ENCODE data around the gene PLEKHO2. TPM values are rescaled to one million over a fixed set of nuclear protein-coding genes. Genes with fewer than 3 reads are reported as not detected.

Gene PLEKHO2
- total RNA-seq, 4 donors from 2014 or later, result 2.0 to 5.4 (median 3.3) TPM

- Histone ChIP-seq H3K27me3 (peaks cover 0 to 5% (median 4%) of the 10 kb centered on the region in 3 donors), H3K4me3 (no peak overlapping the region), H3K9me3 (no peaks in the 10 kb centered on the region), H3K4me1 (no peaks in the 10 kb centered on the region), H3K36me3 (no peaks in the 10 kb centered on the region), H3K27ac (no peak overlapping the region)
- ATAC-seq, result no peak
- intact Hi-C loops (cut with DNase I; ENCODE audit: low total_unique reads), result no loop called here
- in situ Hi-C loops (cut with MboI; ENCODE audit: low sequenced_read_pairs in 4 of 4), result loop anchor here in 3 of 4 donors (10.0 to 25.0 kb wide), 2 partner anchors 167 to 169 kb away; no protein-coding TSS in a partner anchor
- TF ChIP-seq CTCF (IDR thresholded peaks at IDR 0.05 in 4 of 5, conservative IDR thresholded peaks at IDR 0.05 in 1 of 5) (no peak), POLR2A (IDR thresholded peaks at IDR 0.05) (no peak)
- DNase-seq, result no peak
Observed at GRCh38 chr15:64904189-64904588, 62.5 kb downstream of the PLEKHO2 start.

GRCh38 chr15:64905119-64905831, 63.6 kb downstream of the PLEKHO2 start:
- ATAC-seq (peak; percentile 66 to 70), DNase-seq (peak; percentile 35 to 43)
- intact Hi-C loops (cut with DNase I; ENCODE audit: low total_unique reads) (loop anchor here (1.0 kb wide), 1 partner anchor 174 kb away; no protein-coding TSS in a partner anchor), in situ Hi-C loops (cut with MboI; ENCODE audit: low sequenced_read_pairs in 4 of 4) (loop anchor here (5.0 to 25.0 kb wide), 3 partner anchors 168 to 173 kb away; no protein-coding TSS in a partner anchor)
- H3K27me3 ChIP-seq, result peaks cover 6 to 11% (median 9%) of the 10 kb centered on the region in 3 donors
- no peaks in the 10 kb centered on the region for H3K4me1 ChIP-seq
- peak overlapping the region in 2 of 4 donors; percentile 11 to 35 for H3K4me3 ChIP-seq
- H3K36me3 ChIP-seq, result no peaks in the 10 kb centered on the region
- TF ChIP-seq CTCF (IDR thresholded peaks at IDR 0.05 in 4 of 5, conservative IDR thresholded peaks at IDR 0.05 in 1 of 5) (peak; percentile 69 to 86 (median 76)), POLR2A (IDR thresholded peaks at IDR 0.05) (no peak)
- no peak overlapping the region for H3K27ac ChIP-seq
- H3K9me3 ChIP-seq, result no peaks in the 10 kb centered on the region

- H3K4me1 ChIP-seq, result no peaks in the 10 kb centered on the region
- DNase-seq, result no peak
- H3K9me3 ChIP-seq, result no peaks in the 10 kb centered on the region
- H3K27ac ChIP-seq, result no peak overlapping the region
- ATAC-seq, result no peak
- no peak overlapping the region for H3K4me3 ChIP-seq
- intact Hi-C loops (cut with DNase I; ENCODE audit: low total_unique reads), result loop anchor here (1.0 kb wide), 1 partner anchor 175 kb away; no protein-coding TSS in a partner anchor
- TF ChIP-seq CTCF (IDR thresholded peaks at IDR 0.05 in 4 of 5, conservative IDR thresholded peaks at IDR 0.05 in 1 of 5) (no peak), POLR2A (IDR thresholded peaks at IDR 0.05) (no peak)
- H3K36me3 ChIP-seq, result no peaks in the 10 kb centered on the region
- peaks cover 8 to 17% (median 9%) of the 10 kb centered on the region in 3 donors for H3K27me3 ChIP-seq
- in situ Hi-C loops (cut with MboI; ENCODE audit: low sequenced_read_pairs in 4 of 4), result loop anchor here (5.0 to 25.0 kb wide), 3 partner anchors 169 to 174 kb away; no protein-coding TSS in a partner anchor
Observed at GRCh38 chr15:64905941-64906340, 64.2 kb downstream of the PLEKHO2 start.

DNA sequence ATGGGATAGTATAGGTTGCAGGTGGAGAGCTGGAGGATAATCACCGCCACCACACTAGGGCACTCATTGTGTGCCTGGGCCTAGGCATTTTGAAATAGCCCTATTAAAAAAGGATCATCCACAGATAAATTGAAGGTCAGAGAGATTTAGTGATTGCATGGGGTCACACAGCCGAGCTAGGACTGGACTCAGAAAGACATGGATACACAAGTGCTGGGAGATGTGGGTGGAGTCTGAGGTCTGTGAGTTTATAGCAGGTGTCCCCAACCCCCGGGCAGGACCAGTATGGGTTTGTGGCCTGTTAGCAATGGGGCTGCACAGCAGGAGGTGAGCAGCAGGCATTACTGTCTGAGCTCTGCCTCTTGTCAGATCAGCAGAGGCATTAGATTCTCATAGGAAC, 64.7 kb downstream of the PLEKHO2 start:
- no peaks in the 10 kb centered on the region for H3K9me3 ChIP-seq
- intact Hi-C loops (cut with DNase I; ENCODE audit: low total_unique reads), result no loop called here
- peaks cover 8 to 22% (median 9%) of the 10 kb centered on the region in 3 donors for H3K27me3 ChIP-seq
- TF ChIP-seq POLR2A (IDR thresholded peaks at IDR 0.05), result no peak
- no peak for TF ChIP-seq CTCF (IDR thresholded peaks at IDR 0.05 in 4 of 5, conservative IDR thresholded peaks at IDR 0.05 in 1 of 5)
- no peak overlapping the region for H3K27ac ChIP-seq
- DNase-seq (no peak), ATAC-seq (no peak)
- H3K4me3 ChIP-seq, result no peak overlapping the region
- no peaks in the 10 kb centered on the region for H3K36me3 ChIP-seq
- in situ Hi-C loops (cut with MboI; ENCODE audit: low sequenced_read_pairs in 4 of 4), result loop anchor here (5.0 to 25.0 kb wide), 3 partner anchors 169 to 174 kb away; no protein-coding TSS in a partner anchor
- no peaks in the 10 kb centered on the region for H3K4me1 ChIP-seq
